GM12873 (cell line): ENCODE data around the gene SLC35A3.

Experiments used
- CTCF ChIP-seq: IDR thresholded peaks from 2 replicates; pipeline ENCODE4 v1.5.1; 2012; ENCODE audit warnings: low read depth, mild to moderate bottlenecking, moderate library complexity, low read length, control low read depth; ENCODE audit not compliant: insufficient read depth; ENCODE audit errors: missing control alignments

SLC35A3 gene

GRCh38 chr1:100075773-100076172 lies 106.0 kb downstream of the SLC35A3 start:
- TF ChIP-seq CTCF: no peak

GRCh38 chr1:100076319-100076718 lies 106.5 kb downstream of the SLC35A3 start:
- no peak for TF ChIP-seq CTCF

- no peak for TF ChIP-seq CTCF
These were observed 106.9 kb downstream of the SLC35A3 start for GRCh38 chr1:100076744-100077143.

- no peak for TF ChIP-seq CTCF
These were observed 107.7 kb downstream of the SLC35A3 start for GRCh38 chr1:100077531-100077930.

- no peak for TF ChIP-seq CTCF
These were observed 110.5 kb downstream of the SLC35A3 start for GRCh38 chr1:100080331-100080730.
